Measurements from ENCODE around the gene PARD3B. TPM values are rescaled to one million over a fixed set of nuclear protein-coding genes. Genes with fewer than 3 reads are reported as not detected.

PARD3B gene
- total RNA-seq, 4 donors from 2014 or later: 21.8 to 85.6 (median 36.1) TPM

- Histone ChIP-seq H3K36me3 (no peaks in the 10 kb centered on the region), H3K4me1 (peaks cover 0 to 4% of the 10 kb centered on the region in 2 donors), H3K4me3 (no peak overlapping the region), H3K27me3 (no peaks in the 10 kb centered on the region), H3K9me3 (no peaks in the 10 kb centered on the region), H3K27ac (peak overlapping the region; percentile 58 to 60)
- intact Hi-C loops (cut with DNase I; ENCODE audit: low total_unique reads): no loop called here
- DNase-seq: peak; percentile 32 to 67
- TF ChIP-seq, protein P1, sequence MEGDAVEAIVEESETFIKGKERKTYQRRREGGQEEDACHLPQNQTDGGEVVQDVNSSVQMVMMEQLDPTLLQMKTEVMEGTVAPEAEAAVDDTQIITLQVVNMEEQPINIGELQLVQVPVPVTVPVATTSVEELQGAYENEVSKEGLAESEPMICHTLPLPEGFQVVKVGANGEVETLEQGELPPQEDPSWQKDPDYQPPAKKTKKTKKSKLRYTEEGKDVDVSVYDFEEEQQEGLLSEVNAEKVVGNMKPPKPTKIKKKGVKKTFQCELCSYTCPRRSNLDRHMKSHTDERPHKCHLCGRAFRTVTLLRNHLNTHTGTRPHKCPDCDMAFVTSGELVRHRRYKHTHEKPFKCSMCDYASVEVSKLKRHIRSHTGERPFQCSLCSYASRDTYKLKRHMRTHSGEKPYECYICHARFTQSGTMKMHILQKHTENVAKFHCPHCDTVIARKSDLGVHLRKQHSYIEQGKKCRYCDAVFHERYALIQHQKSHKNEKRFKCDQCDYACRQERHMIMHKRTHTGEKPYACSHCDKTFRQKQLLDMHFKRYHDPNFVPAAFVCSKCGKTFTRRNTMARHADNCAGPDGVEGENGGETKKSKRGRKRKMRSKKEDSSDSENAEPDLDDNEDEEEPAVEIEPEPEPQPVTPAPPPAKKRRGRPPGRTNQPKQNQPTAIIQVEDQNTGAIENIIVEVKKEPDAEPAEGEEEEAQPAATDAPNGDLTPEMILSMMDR (IDR thresholded peaks at IDR 0.05): no peak
- TF ChIP-seq POLR2A (IDR thresholded peaks at IDR 0.05): no peak
Observed at GRCh38 chr2:205660521-205661124, 1115.3 kb downstream of the PARD3B start.

- Histone ChIP-seq H3K27ac (peak overlapping the region; percentile 58 to 60), H3K9me3 (no peaks in the 10 kb centered on the region), H3K36me3 (no peaks in the 10 kb centered on the region), H3K4me1 (peaks cover 0 to 4% of the 10 kb centered on the region in 2 donors), H3K27me3 (no peaks in the 10 kb centered on the region), H3K4me3 (no peak overlapping the region)
- intact Hi-C loops (cut with DNase I; ENCODE audit: low total_unique reads): no loop called here
- DNase-seq: no peak
- TF ChIP-seq, protein P1 (IDR thresholded peaks at IDR 0.05): no peak
- no peak for TF ChIP-seq POLR2A (IDR thresholded peaks at IDR 0.05)
Observed at GRCh38 chr2:205661281-205661680, 1116.0 kb downstream of the PARD3B start.

GRCh38 chr2:205662206-205662965, 1117.1 kb downstream of the PARD3B start:
- Histone ChIP-seq H3K36me3 (no peaks in the 10 kb centered on the region), H3K4me3 (no peak overlapping the region), H3K27ac (no peak overlapping the region), H3K27me3 (no peaks in the 10 kb centered on the region), H3K4me1 (peaks cover 0 to 4% of the 10 kb centered on the region in 2 donors), H3K9me3 (no peaks in the 10 kb centered on the region)
- no peak for TF ChIP-seq POLR2A (IDR thresholded peaks at IDR 0.05)
- TF ChIP-seq, protein P1 (IDR thresholded peaks at IDR 0.05): no peak
- intact Hi-C loops (cut with DNase I; ENCODE audit: low total_unique reads): no loop called here
- DNase-seq: no peak

- H3K4me1 ChIP-seq: no peaks in the 10 kb centered on the region
- no peaks in the 10 kb centered on the region for H3K36me3 ChIP-seq
- H3K9me3 ChIP-seq: no peaks in the 10 kb centered on the region
- TF ChIP-seq, protein P1 (IDR thresholded peaks at IDR 0.05): no peak
- no peak for TF ChIP-seq POLR2A (IDR thresholded peaks at IDR 0.05)
- H3K27ac ChIP-seq: no peak overlapping the region
- DNase-seq: no peak
- no peaks in the 10 kb centered on the region for H3K27me3 ChIP-seq
- no peak overlapping the region for H3K4me3 ChIP-seq
- intact Hi-C loops (cut with DNase I; ENCODE audit: low total_unique reads): no loop called here
Observed at GRCh38 chr2:205665791-205666190, 1120.5 kb downstream of the PARD3B start.

Small RNA genes lying within 50 kb of the gene (small RNA-seq; reads per million reads assigned to genes)
- gene AC008171.1: not detected
